SK-N-SH treated with all-trans-retinoic acid at 6 μM for 48 hours (cell line): Measurements from ENCODE around the gene GHRHR.

Experiments used
- CSDC2 ChIP-seq: fragments of 250-450 bp; sonication (Bioruptor Pico); IDR thresholded peaks from 2 replicates; pipeline ENCODE4 v1.5.0; 2020; ENCODE audit warnings: mild to moderate bottlenecking, moderate library complexity
- ESRRG ChIP-seq: fragments of 250-450 bp; sonication (Bioruptor Pico); IDR thresholded peaks from 2 replicates; pipeline ENCODE4 v1.6.1; 2021; ENCODE audit warnings: mild to moderate bottlenecking
- GLIS3 ChIP-seq: fragments of 250-450 bp; sonication (Bioruptor Pico); IDR thresholded peaks from 2 replicates; pipeline ENCODE4 v1.5.0; 2020; ENCODE audit warnings: mild to moderate bottlenecking, moderate library complexity
- ISL1 ChIP-seq: fragments of 250-450 bp; sonication (Bioruptor Pico); IDR thresholded peaks from 2 replicates; pipeline ENCODE4 v2.1.2; 2022; ENCODE audit warnings: mild to moderate bottlenecking, moderate library complexity
- OSR1 ChIP-seq: fragments of 250-450 bp; sonication (Bioruptor Pico); IDR thresholded peaks from 2 replicates; pipeline ENCODE4 v1.8.0; 2022; ENCODE audit warnings: moderate library complexity, mild to moderate bottlenecking, inconsistent platforms
- RARB ChIP-seq: fragments of 250-450 bp; sonication (Bioruptor Pico); IDR thresholded peaks from 2 replicates; pipeline ENCODE4 v1.8.0; 2021; ENCODE audit warnings: mild to moderate bottlenecking, moderate library complexity
- TSHZ2 ChIP-seq: fragments of 250-450 bp; sonication (Bioruptor Pico); IDR thresholded peaks from 2 replicates; pipeline ENCODE4 v1.5.0; 2020; ENCODE audit warnings: mild to moderate bottlenecking, moderate library complexity
- ZC3H10 ChIP-seq: fragments of 250-450 bp; sonication (Bioruptor Pico); IDR thresholded peaks from 2 replicates; pipeline ENCODE4 v1.5.1; 2021; ENCODE audit warnings: mild to moderate bottlenecking, moderate library complexity
- ZFP30 ChIP-seq: fragments of 450-650 bp; formaldehyde crosslinking; IDR thresholded peaks from 2 replicates; pipeline ENCODE4 v1.5.0; 2022; ENCODE audit warnings: mild to moderate bottlenecking, moderate library complexity
- ZNF70 ChIP-seq: fragments of 450-650 bp; formaldehyde crosslinking; IDR thresholded peaks from 2 replicates; pipeline ENCODE4 v1.5.0; 2020; ENCODE audit warnings: mild to moderate bottlenecking, moderate library complexity
- ZNF8 ChIP-seq: fragments of 450-650 bp; formaldehyde crosslinking; IDR thresholded peaks from 2 replicates; pipeline ENCODE4 v1.5.0; 2020; ENCODE audit warnings: mild to moderate bottlenecking, moderate library complexity
- TF ChIP-seq, protein P1 (sequence below): fragments of 250-450 bp; sonication (Bioruptor Pico); IDR thresholded peaks from 2 replicates; pipeline ENCODE4 v1.8.0; 2020; ENCODE audit warnings: mild to moderate bottlenecking, moderate library complexity, borderline replicate concordance
- TF ChIP-seq, protein P2 (sequence below): fragments of 250-450 bp; sonication (Bioruptor Pico); IDR thresholded peaks from 2 replicates; pipeline ENCODE4 v1.5.1; 2020; ENCODE audit warnings: low read depth, mild to moderate bottlenecking, moderate library complexity

GRCh38 chr7:30929686-30930085 is 34.1 kb upstream of the GHRHR start:
- TF ChIP-seq CSDC2 (CRISPR knock-in tag) (no peak), ESRRG (CRISPR knock-in tag) (no peak), OSR1 (no peak), ZNF70 (CRISPR knock-in tag) (no peak), ZFP30 (no peak), ISL1 (no peak), RARB (CRISPR knock-in tag) (no peak), GLIS3 (CRISPR knock-in tag) (no peak), ZNF8 (no peak), TSHZ2 (no peak), ZC3H10 (no peak)
- TF ChIP-seq, protein P1, sequence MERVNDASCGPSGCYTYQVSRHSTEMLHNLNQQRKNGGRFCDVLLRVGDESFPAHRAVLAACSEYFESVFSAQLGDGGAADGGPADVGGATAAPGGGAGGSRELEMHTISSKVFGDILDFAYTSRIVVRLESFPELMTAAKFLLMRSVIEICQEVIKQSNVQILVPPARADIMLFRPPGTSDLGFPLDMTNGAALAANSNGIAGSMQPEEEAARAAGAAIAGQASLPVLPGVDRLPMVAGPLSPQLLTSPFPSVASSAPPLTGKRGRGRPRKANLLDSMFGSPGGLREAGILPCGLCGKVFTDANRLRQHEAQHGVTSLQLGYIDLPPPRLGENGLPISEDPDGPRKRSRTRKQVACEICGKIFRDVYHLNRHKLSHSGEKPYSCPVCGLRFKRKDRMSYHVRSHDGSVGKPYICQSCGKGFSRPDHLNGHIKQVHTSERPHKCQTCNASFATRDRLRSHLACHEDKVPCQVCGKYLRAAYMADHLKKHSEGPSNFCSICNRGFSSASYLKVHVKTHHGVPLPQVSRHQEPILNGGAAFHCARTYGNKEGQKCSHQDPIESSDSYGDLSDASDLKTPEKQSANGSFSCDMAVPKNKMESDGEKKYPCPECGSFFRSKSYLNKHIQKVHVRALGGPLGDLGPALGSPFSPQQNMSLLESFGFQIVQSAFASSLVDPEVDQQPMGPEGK (CRISPR knock-in tag), result no peak
- TF ChIP-seq, protein P2, sequence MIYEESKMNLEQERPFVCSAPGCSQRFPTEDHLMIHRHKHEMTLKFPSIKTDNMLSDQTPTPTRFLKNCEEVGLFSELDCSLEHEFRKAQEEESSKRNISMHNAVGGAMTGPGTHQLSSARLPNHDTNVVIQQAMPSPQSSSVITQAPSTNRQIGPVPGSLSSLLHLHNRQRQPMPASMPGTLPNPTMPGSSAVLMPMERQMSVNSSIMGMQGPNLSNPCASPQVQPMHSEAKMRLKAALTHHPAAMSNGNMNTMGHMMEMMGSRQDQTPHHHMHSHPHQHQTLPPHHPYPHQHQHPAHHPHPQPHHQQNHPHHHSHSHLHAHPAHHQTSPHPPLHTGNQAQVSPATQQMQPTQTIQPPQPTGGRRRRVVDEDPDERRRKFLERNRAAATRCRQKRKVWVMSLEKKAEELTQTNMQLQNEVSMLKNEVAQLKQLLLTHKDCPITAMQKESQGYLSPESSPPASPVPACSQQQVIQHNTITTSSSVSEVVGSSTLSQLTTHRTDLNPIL (CRISPR knock-in tag), result no peak
